ENCODE data around the gene CDC42BPB. TPM values are rescaled to one million over a fixed set of nuclear protein-coding genes. Genes with fewer than 3 reads are reported as not detected.

CDC42BPB gene
- total RNA-seq, 1 donor from 2014 or later = 68.9 TPM

- intact Hi-C loops (cut with DNase I) = loop anchor here (10.0 kb wide), 1 partner anchor 384 kb away; no protein-coding TSS in a partner anchor
- ATAC-seq (no peak), DNase-seq (ENCODE audit: missing footprints) (peak; percentile 21)
Measured at GRCh38 chr14:103078860-103079587, 21.7 kb upstream of the CDC42BPB start.

GRCh38 chr14:103078420-103078749 is 21.0 kb upstream of the CDC42BPB start:
- ATAC-seq = no peak
- DNase-seq (ENCODE audit: missing footprints) = peak; percentile 91
- intact Hi-C loops (cut with DNase I) = loop anchor here (10.0 kb wide), 1 partner anchor 384 kb away; no protein-coding TSS in a partner anchor

- intact Hi-C loops (cut with DNase I) = loop anchor here (2.0 to 10.0 kb wide), 2 partner anchors 218 to 380 kb away; no protein-coding TSS in a partner anchor
- ATAC-seq (peak; percentile 48), DNase-seq (ENCODE audit: missing footprints) (peak; percentile 88)
Measured at GRCh38 chr14:103074729-103075367, 17.5 kb upstream of the CDC42BPB start.

GRCh38 chr14:103073876-103074728 is 16.8 kb upstream of the CDC42BPB start:
- DNase-seq (ENCODE audit: missing footprints) (peak; percentile 68), ATAC-seq (peak; percentile 30)
- intact Hi-C loops (cut with DNase I) = loop anchor here (2.0 to 10.0 kb wide), 2 partner anchors 219 to 379 kb away; no protein-coding TSS in a partner anchor

- intact Hi-C loops (cut with DNase I) = loop anchor here (10.0 kb wide), 1 partner anchor 379 kb away; no protein-coding TSS in a partner anchor
- peak; percentile 58 for DNase-seq (ENCODE audit: missing footprints)
- no peak for ATAC-seq
Measured at GRCh38 chr14:103073367-103073875, 16.1 kb upstream of the CDC42BPB start.

GRCh38 chr14:103072595-103073366 is 15.4 kb upstream of the CDC42BPB start:
- no peak for ATAC-seq
- peak; percentile 64 for DNase-seq (ENCODE audit: missing footprints)
- intact Hi-C loops (cut with DNase I) = loop anchor here (10.0 kb wide), 1 partner anchor 378 kb away; no protein-coding TSS in a partner anchor

- intact Hi-C loops (cut with DNase I) = loop anchor here (10.0 kb wide), 1 partner anchor 377 kb away; no protein-coding TSS in a partner anchor
- ATAC-seq (no peak), DNase-seq (ENCODE audit: missing footprints) (peak; percentile 18)
Measured at GRCh38 chr14:103071544-103072251, 14.3 kb upstream of the CDC42BPB start.

- DNase-seq (ENCODE audit: missing footprints) (no peak), ATAC-seq (no peak)
- intact Hi-C loops (cut with DNase I) = loop anchor here (10.0 kb wide), 1 partner anchor 376 kb away; no protein-coding TSS in a partner anchor
Measured at GRCh38 chr14:103070971-103071542, 13.7 kb upstream of the CDC42BPB start.

- intact Hi-C loops (cut with DNase I) = loop anchor here (10.0 kb wide), 1 partner anchor 376 kb away; no protein-coding TSS in a partner anchor
- ATAC-seq = no peak
- no peak for DNase-seq (ENCODE audit: missing footprints)
Measured at GRCh38 chr14:103070263-103070885, 13.0 kb upstream of the CDC42BPB start.

- intact Hi-C loops (cut with DNase I) = no loop called here
- ATAC-seq (no peak), DNase-seq (ENCODE audit: missing footprints) (no peak)
Measured at GRCh38 chr14:103068351-103069073, 11.2 kb upstream of the CDC42BPB start.

GRCh38 chr14:103067231-103067954 is 10.0 kb upstream of the CDC42BPB start:
- peak; percentile 51 for ATAC-seq
- intact Hi-C loops (cut with DNase I) = no loop called here
- DNase-seq (ENCODE audit: missing footprints) = no peak

- intact Hi-C loops (cut with DNase I) = no loop called here
- DNase-seq (ENCODE audit: missing footprints) (no peak), ATAC-seq (no peak)
Measured at GRCh38 chr14:103066399-103066798, 9.1 kb upstream of the CDC42BPB start.

- no peak for DNase-seq (ENCODE audit: missing footprints)
- no peak for ATAC-seq
- intact Hi-C loops (cut with DNase I) = no loop called here
Measured at GRCh38 chr14:103065861-103066260, 8.5 kb upstream of the CDC42BPB start.

GRCh38 chr14:103064978-103065377 is 7.6 kb upstream of the CDC42BPB start:
- ATAC-seq = no peak
- intact Hi-C loops (cut with DNase I) = no loop called here
- DNase-seq (ENCODE audit: missing footprints) = no peak

- ATAC-seq (no peak), DNase-seq (ENCODE audit: missing footprints) (no peak)
- intact Hi-C loops (cut with DNase I) = no loop called here
Measured at GRCh38 chr14:103064436-103064835, 7.1 kb upstream of the CDC42BPB start.
